Globus pallidus (tissue), 1 donor: ENCODE measurements around the gene MYO19.
A peak's percentile ranks its signal among the peaks of the same experiment; 100 is the strongest.

Source experiments
- DNase-seq: peaks from one replicate; pipeline ENCODE4 v3.0.0-alpha.2; 2015; ENCODE audit warnings: low spot score

Gene MYO19, protein sequence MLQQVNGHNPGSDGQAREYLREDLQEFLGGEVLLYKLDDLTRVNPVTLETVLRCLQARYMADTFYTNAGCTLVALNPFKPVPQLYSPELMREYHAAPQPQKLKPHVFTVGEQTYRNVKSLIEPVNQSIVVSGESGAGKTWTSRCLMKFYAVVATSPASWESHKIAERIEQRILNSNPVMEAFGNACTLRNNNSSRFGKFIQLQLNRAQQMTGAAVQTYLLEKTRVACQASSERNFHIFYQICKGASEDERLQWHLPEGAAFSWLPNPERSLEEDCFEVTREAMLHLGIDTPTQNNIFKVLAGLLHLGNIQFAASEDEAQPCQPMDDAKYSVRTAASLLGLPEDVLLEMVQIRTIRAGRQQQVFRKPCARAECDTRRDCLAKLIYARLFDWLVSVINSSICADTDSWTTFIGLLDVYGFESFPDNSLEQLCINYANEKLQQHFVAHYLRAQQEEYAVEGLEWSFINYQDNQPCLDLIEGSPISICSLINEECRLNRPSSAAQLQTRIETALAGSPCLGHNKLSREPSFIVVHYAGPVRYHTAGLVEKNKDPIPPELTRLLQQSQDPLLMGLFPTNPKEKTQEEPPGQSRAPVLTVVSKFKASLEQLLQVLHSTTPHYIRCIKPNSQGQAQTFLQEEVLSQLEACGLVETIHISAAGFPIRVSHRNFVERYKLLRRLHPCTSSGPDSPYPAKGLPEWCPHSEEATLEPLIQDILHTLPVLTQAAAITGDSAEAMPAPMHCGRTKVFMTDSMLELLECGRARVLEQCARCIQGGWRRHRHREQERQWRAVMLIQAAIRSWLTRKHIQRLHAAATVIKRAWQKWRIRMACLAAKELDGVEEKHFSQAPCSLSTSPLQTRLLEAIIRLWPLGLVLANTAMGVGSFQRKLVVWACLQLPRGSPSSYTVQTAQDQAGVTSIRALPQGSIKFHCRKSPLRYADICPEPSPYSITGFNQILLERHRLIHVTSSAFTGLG

GRCh38 chr17:36534840-36535668, at the start of gene MYO19, which contains the start of gene PIGW:
Gene MYO19 (minus strand): TSS chr17:36534868. CDS start chr17:36532538, 2,330 bp downstream.
Gene PIGW (plus strand): TSS chr17:36534987. CDS start chr17:36537102, 2,115 bp downstream.
- peak; percentile 85 for DNase-seq

GRCh38 chr17:36583787-36584186, 49.1 kb upstream of the MYO19 start:
- DNase-seq, result no peak

DNA sequence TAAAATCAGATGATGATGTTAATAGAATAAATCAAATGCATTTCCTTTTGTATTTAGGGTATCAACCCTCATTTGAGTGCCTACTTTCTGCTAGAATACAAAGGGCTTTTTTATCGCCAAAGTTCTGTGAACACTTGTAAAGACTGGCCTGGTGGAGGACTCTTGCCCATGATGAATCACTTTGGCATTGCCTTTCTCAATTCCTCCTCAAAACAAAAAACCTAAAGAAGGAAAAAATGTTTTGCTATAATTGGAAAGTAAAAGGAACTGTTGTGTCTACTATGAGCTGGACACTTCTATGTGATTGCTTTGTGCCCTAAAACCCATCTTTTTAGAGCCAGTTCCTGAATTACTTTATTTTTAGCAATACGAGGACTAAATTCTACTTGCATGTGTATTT, 44.0 kb upstream of the MYO19 start:
- peak; percentile 43 for DNase-seq

DNA sequence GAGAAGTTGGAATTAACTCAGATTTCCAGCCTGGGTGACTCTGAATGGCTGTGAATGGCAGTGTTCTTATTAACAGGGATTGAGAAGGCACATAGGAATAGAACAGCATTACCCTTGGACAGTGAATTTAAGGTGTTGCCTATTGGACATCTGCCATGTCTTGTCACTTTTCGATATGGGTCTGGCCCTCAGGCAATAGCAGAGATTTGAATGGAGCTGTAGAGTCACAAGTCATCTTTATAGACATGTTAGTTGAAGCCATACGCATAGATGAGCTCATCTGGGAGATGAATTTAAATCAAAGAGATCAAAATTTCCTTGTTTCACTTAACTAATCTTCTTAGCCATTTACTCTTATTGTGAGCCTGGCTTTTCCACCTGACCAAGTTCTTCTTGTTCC, 42.1 kb upstream of the MYO19 start:
- no peak for DNase-seq

- no peak for DNase-seq
These were observed 40.4 kb upstream of the MYO19 start for GRCh38 chr17:36575028-36575427.

DNA sequence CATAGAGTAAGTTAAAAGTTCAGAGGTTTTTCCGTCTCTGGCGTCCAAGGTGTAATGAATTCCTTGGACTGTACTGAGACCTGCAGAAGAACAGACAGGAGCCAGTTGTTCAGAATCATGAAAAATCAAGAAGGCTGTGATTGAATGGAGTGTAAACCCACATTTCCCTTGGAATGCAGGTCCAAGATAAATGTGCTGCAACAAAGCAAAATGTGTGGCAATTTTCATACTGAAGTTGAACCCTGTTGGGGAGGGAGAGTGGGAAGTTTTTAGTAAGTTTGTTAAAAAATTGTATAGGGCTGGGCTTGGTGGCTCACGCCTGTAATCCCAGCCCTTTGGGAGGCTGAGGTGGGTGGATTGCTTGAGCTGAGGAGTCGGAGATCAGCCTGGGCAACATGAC, 31.4 kb upstream of the MYO19 start:
- DNase-seq, result no peak

- DNase-seq, result no peak
These were observed 18.8 kb upstream of the MYO19 start for GRCh38 chr17:36553459-36553858.

GRCh38 chr17:36550491-36551417, 16.1 kb upstream of the MYO19 start:
- no peak for DNase-seq

GRCh38 chr17:36547776-36548175, 13.1 kb upstream of the MYO19 start:
- DNase-seq, result no peak

- DNase-seq, result no peak
These were observed 11.9 kb upstream of the MYO19 start for GRCh38 chr17:36546418-36547093.

GRCh38 chr17:36545465-36546417, 11.1 kb upstream of the MYO19 start:
- peak; percentile 96 for DNase-seq

GRCh38 chr17:36545077-36545464, 10.4 kb upstream of the MYO19 start:
- DNase-seq, result no peak

- DNase-seq, result peak; percentile 88
These were observed 9.8 kb upstream of the MYO19 start, which contains the start of gene GGNBP2 for GRCh38 chr17:36544307-36545076. Gene GGNBP2 (plus strand): TSS chr17:36544919. CDS start chr17:36545725, 806 bp downstream.

DNA sequence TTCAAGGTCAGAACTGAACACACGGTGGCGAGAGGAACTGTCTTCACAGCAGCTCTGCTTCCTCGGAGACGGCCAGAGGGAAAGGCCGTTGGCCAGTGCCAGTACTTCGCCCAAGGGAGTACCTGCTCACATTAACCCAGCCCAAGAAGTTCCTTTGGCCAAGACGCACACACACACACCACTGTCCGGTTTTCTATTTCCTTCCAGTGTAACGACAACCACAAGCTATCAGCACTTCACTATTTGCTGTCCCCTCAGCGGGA, 9.3 kb upstream of the MYO19 start:
- DNase-seq, result no peak

GRCh38 chr17:36542755-36543154, 8.1 kb upstream of the MYO19 start:
- DNase-seq, result no peak

GRCh38 chr17:36540696-36541095, 6.0 kb upstream of the MYO19 start:
- no peak for DNase-seq

DNA sequence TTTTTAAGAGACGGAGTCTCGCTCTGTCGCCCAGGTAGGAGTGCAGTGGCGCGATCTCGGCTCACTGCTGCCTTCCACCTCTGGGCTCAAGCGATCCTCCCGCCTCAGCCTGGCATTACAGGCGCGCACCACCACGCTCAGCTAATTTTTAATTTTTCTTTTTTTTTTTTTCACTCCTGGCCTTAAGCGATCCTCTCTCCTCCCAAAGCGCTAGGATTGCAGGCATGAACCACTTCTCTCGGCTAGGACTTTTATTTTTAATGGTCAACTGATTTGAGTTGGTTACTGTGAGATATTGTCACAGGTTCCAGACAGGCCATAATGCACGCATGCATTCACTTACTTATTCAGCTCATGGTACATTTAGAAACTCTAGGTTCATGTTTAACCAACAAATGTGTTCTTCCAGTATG, 1.0 kb upstream of the MYO19 start:
- no peak for DNase-seq
